Posterior vena cava (tissue), 2 donors: Measurements from ENCODE around the gene OR6S1. TPM values are rescaled to one million over a fixed set of nuclear protein-coding genes. Genes with fewer than 3 reads are reported as not detected.
"Not testable (repeated sequence)": the region's sequence is repeated elsewhere in the genome, so short reads cannot be mapped to it uniquely, and the experiment has no call there.

Source experiments
- DNase-seq: peaks from one replicate; pipeline ENCODE4 v3.0.0-alpha.2; 2020; ENCODE audit warnings: low spot score
- intact Hi-C, 2 donors: fragments of 100-400 bp; cut with DNase I; formaldehyde crosslinking; loops; one replicate each; pipeline versions ENCODE4 v1.14.1 to v1.14.2; 2022 to 2023
- total RNA-seq, 2 donors: library from RNA; stranded (reverse); fragmentation: NEBNext Ultra II Directional; extraction: Animal tissue kit (Norgen Biotek cat#: 25700); gene quantifications; one replicate each; pipeline ENCODE4 v1.2.1, GENCODE V29; 2021
- donor health status: DM: yes; HTN: yes; CAD: no.
- donor health status: DM: yes; HTN: yes; CAD: no.

OR6S1 gene
- total RNA-seq, 2 donors from 2014 or later, result not detected

GRCh38 chr14:20642755-20643154 is 1.3 kb upstream of the OR6S1 start:
- intact Hi-C loops, DNase-seq: not testable (repeated sequence)

- DNase-seq, result no peak
- intact Hi-C loops, result no loop called here
Measured at GRCh38 chr14:20642182-20642581, 691 bp upstream of the OR6S1 start.

GRCh38 chr14:20632831-20633691 is 8.4 kb downstream of the OR6S1 start:
- intact Hi-C loops, result no loop called here
- DNase-seq, result peak; percentile 84

GRCh38 chr14:20632448-20632830 is 9.1 kb downstream of the OR6S1 start:
- no peak for DNase-seq
- intact Hi-C loops, result no loop called here

GRCh38 chr14:20631880-20632389 is 9.6 kb downstream of the OR6S1 start:
- DNase-seq, result peak; percentile 88
- intact Hi-C loops, result no loop called here

- intact Hi-C loops, result no loop called here
Measured at GRCh38 chr14:20631023-20631879, 10.2 kb downstream of the OR6S1 start.

GRCh38 chr14:20630340-20631022 is 11.0 kb downstream of the OR6S1 start:
- no peak for DNase-seq
- intact Hi-C loops, result no loop called here

More at GRCh38 chr14:20631023-20631879, 10.2 kb downstream of the OR6S1 start:
- no peak for DNase-seq

- intact Hi-C loops, result loop anchor here in 1 of 2 donors (5.0 kb wide), 1 partner anchor 54 kb away; the partner anchor contains the start of gene RNASE4
- DNase-seq, result no peak
Measured at GRCh38 chr14:20628063-20628854, 13.2 kb downstream of the OR6S1 start.

- DNase-seq, result no peak
- intact Hi-C loops, result loop anchor here in 1 of 2 donors (5.0 kb wide), 1 partner anchor 55 kb away; the partner anchor contains the start of gene RNASE4
Measured at GRCh38 chr14:20627346-20628027, 14.0 kb downstream of the OR6S1 start.

GRCh38 chr14:20626274-20626673 is 15.2 kb downstream of the OR6S1 start:
- intact Hi-C loops, result loop anchor here in 1 of 2 donors (5.0 kb wide), 1 partner anchor 56 kb away; the partner anchor contains the start of gene RNASE4
- no peak for DNase-seq

GRCh38 chr14:20624495-20625070 is 16.9 kb downstream of the OR6S1 start:
- DNase-seq, result peak; percentile 87
- intact Hi-C loops, result loop anchor here in 1 of 2 donors (5.0 kb wide), 1 partner anchor 58 kb away; the partner anchor contains the start of gene RNASE4

- DNase-seq, result no peak
- intact Hi-C loops, result no loop called here
Measured at GRCh38 chr14:20623798-20624197, 17.7 kb downstream of the OR6S1 start.

GRCh38 chr14:20622816-20623291 is 18.6 kb downstream of the OR6S1 start:
- no peak for DNase-seq
- intact Hi-C loops, result no loop called here

- intact Hi-C loops, result no loop called here
- no peak for DNase-seq
Measured at GRCh38 chr14:20620798-20621478, 20.6 kb downstream of the OR6S1 start.

GRCh38 chr14:20619688-20620087 is 21.8 kb downstream of the OR6S1 start:
- DNase-seq, result not testable (repeated sequence)

GRCh38 chr14:20618271-20618749 is 23.2 kb downstream of the OR6S1 start:
- intact Hi-C loops, result loop anchor here in 1 of 2 donors (10.0 kb wide), 1 partner anchor 154 kb away; the partner anchor contains the start of genes PIP4P1 and PNP
- DNase-seq, result no peak

More at GRCh38 chr14:20619688-20620087, 21.8 kb downstream of the OR6S1 start:
- intact Hi-C loops, result loop anchor here in 1 of 2 donors (10.0 kb wide), 1 partner anchor 155 kb away; the partner anchor contains the start of genes PIP4P1 and PNP
